ENCODE measurements around the gene PDK1.
"Not testable (repeated sequence)": the region's sequence is repeated elsewhere in the genome, so short reads cannot be mapped to it uniquely, and the experiment has no call there.

GRCh38 chr2:172537851-172538250 is 18.0 kb upstream of the PDK1 start:
- not testable (repeated sequence) for TF ChIP-seq CTCF, POLR2A (IDR thresholded peaks at IDR 0.05)
